HG03575 (cell line): ENCODE results near the gene UTS2B.

Experiments
- ATAC-seq: cut with Tn5 transposase; IDR thresholded peaks from one replicate; pipeline ENCODE4 v1.9.1; 2021; ENCODE audit not compliant: unreplicated experiment, insufficient number of reproducible peaks, low FRiP score; ENCODE audit errors: extremely low read depth

UTS2B gene

GRCh38 chr3:191329654-191330529 is at the start of gene UTS2B:
Gene UTS2B, minus strand, starts transcription at chr3:191330526. Its CDS starts 48,337 bp downstream, at chr3:191282189.
- ATAC-seq: peak; percentile 4

- ATAC-seq: no peak
These were observed 49.7 kb upstream of the UTS2B start for GRCh38 chr3:191380001-191380400.

- no peak for ATAC-seq
These were observed 49.1 kb upstream of the UTS2B start for GRCh38 chr3:191379446-191379845.

- ATAC-seq: no peak
These were observed 48.0 kb upstream of the UTS2B start for GRCh38 chr3:191378142-191378812.

- ATAC-seq: no peak
These were observed 46.3 kb upstream of the UTS2B start for GRCh38 chr3:191376516-191377141.

GRCh38 chr3:191373327-191373726 is 43.0 kb upstream of the UTS2B start:
- no peak for ATAC-seq

- no peak for ATAC-seq
These were observed 41.8 kb upstream of the UTS2B start for GRCh38 chr3:191372122-191372521.

- no peak for ATAC-seq
These were observed 39.3 kb upstream of the UTS2B start for GRCh38 chr3:191369616-191370010.

GRCh38 chr3:191368755-191369615 is 38.7 kb upstream of the UTS2B start:
- no peak for ATAC-seq

GRCh38 chr3:191366675-191367074 is 36.3 kb upstream of the UTS2B start:
- no peak for ATAC-seq

GRCh38 chr3:191363221-191363620 is 32.9 kb upstream of the UTS2B start:
- no peak for ATAC-seq

GRCh38 chr3:191362524-191363090 is 32.3 kb upstream of the UTS2B start:
- ATAC-seq: no peak

GRCh38 chr3:191362037-191362436 is 31.7 kb upstream of the UTS2B start:
- no peak for ATAC-seq

- no peak for ATAC-seq
These were observed 31.1 kb upstream of the UTS2B start for GRCh38 chr3:191361456-191361855.

GRCh38 chr3:191360620-191361019 is 30.3 kb upstream of the UTS2B start:
- ATAC-seq: no peak

GRCh38 chr3:191358929-191359328 is 28.6 kb upstream of the UTS2B start:
- ATAC-seq: no peak

GRCh38 chr3:191357909-191358308 is 27.6 kb upstream of the UTS2B start:
- ATAC-seq: no peak

GRCh38 chr3:191356631-191357439 is 26.5 kb upstream of the UTS2B start:
- ATAC-seq: no peak
